GM11168 (cell line): ENCODE data around the gene CRYBG3.

Source experiments
- in situ Hi-C: fragments of 300-500 bp; cut with MboI; formaldehyde crosslinking; loops from one replicate; pipeline ENCODE4 v1.12.0; 2022; ENCODE audit warnings: low sequenced_read_pairs; ENCODE audit not compliant: unreplicated experiment

The CRYBG3 gene

DNA sequence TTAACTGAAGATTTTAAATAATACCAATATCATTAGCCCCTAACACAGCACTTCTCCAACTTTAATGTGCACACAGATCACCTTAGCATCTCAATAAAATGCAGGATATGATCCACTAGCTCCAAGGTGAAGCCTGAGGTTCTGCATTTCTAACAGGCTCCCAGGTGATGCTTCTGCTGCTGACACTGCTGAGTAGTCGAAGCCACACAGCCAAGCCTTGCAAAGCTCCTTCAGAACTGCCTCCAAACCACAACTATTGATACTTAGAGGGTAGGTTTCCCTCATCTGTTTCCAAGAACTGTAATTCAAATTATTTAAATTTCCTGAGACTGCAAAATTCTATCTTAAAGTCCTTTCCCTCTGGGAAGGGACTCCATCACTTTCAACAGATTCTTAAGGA, 146.6 kb downstream of the CRYBG3 start:
- in situ Hi-C loops: no loop called here

DNA sequence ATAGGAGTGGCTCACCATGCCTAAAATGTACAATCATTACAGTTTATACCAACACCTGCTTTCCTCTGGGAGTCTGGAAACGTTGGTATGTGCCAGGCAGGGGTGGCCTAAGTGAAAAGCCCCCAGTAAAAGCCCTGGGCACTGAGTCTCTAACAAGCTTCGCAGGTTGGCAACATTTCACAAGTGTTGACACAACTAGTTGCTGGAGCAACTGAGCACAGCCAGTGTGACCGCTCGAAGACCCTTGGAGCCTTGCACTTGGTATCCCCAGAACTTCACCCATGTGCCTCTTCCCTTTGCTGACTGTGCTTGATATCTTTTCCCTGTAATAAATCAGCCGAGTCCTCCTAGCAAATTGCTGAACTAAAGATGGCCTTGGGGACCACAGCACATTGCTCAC, 147.7 kb downstream of the CRYBG3 start:
- in situ Hi-C loops: no loop called here

DNA sequence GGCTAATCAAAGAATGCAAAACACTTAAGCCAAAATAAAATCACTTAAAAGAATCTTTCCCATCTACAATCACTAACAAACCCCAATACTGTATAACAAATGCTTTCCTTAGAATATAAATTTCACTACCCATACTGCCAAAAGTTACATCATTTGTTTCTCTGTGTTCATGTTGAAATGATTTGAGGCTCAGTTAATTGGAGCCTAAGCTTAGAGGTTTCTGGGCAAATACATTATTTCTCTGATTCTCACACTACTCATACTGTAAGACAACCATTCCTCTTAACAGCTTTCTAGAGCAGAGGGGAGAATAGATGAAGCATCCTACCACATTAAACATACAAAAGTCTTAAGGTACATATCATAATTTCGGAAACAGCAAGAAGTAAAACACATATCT, 148.3 kb downstream of the CRYBG3 start:
- in situ Hi-C loops: no loop called here

DNA sequence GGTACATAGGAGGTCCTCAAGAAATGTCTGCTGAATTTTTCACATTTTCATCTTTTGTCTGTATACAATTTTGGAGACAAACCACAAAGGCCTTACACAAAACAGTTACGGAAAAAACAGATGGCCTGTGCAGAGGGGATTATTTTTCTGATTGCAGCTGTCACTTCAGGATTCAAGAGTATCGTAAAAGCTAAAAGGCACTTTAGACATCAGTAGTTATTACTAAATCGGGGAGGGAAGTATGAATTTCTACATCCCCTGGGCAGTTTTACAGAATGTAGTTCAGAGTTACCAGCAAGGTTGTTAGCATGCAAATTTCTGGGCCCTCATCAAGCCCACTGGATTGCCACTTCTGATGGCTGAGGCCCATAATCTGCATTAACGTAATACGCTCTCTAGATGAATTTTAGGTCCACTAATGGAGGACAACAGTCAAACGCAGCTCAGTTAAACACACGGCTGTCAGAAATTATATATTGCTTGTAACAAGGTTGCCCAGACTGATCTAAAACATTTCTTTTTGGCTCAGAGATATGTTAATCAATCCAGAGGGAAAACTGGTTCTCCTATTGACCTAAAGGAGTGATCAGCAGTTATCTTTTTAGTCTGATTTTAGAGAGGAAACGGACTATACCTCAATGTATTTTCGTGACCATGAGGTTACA, 149.3 kb downstream of the CRYBG3 start:
- in situ Hi-C loops: no loop called here

DNA sequence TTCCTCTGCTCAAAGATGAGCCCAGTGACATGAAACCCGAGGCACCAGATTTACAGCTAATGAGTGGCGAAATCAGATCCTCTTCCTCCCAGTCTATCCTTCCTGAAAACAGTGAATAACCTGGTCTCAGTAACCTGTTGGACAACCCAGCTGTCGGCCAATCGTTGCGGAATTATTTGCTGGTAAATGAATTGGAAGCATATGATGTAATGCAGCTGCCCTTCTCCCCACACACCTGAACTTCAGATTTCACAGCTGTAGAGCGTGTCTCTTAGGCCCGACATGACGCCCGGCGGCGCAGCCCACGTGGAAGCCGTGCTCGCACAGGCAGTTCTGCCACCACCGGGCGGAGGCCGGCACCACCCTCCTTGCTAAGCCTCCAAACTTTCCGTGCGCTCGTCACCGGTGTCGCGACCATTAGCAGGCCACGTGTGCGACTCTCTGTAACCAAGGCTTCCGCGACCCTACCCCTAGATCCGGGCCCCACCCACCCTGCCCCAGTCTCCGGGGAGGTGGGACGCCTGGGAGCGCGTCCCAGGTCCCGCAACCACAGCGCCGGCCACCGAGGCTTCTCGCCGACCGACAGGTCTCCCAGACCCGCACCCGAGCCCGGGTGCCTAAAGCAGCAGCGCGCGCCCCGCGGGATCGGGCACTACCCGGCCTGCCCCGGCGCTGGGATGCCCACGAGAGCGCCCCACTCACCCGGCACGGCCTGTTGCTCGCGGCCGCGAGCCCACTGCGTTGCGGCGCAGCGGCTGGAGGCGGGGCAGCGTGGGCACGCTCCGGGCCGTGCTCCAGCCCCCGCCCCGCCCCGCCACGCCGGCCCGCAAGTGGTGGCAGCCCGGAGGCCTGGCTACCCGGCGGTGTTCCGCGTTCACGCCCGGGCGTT, 150.1 kb downstream of the CRYBG3 start, which contains the start of gene RIOX2:
Gene RIOX2, minus strand, starts transcription at position 753 of the 889 bp plus-strand sequence. CDS start 4,838 bp downstream, outside the sequence.
- in situ Hi-C loops: no loop called here

DNA sequence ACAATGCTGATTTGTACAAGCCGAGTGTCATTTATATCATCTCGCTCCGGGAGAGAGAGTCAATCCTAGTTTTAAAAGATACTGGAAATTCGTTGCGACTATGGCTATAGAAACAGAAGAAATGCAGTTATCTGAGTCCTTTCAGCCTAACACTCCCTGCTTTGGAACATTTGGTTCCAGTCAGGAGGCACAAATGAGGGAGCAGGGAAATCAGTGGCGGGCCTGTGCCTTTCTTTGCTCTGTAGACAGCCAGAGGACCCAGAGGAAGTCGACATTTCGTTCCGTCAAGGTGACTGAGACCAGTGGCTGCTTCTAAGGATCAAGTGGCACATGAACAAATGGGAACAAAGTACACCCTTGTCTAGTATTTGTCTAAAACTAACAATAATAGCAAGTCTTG, 151.2 kb downstream of the CRYBG3 start:
- in situ Hi-C loops: no loop called here

DNA sequence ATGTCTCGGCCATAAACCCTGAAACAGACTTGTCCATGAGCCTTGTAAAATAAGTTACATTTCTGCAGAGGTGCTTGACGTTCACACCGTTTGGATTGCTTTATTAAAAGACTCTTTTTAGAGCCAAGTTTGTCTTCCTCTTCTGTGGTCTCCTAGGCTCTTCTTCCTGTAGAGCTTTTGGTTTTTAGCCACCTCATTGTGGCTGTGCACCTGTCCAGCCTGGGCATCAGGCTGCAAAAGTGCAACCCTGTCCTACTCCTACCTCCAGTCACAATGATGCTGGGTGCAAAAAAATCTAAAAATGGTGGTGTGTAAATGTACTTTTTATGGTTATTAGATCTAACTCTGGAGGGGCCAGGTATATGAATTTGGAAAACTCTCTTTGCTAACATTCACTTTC, 153.2 kb downstream of the CRYBG3 start:
- in situ Hi-C loops: no loop called here

DNA sequence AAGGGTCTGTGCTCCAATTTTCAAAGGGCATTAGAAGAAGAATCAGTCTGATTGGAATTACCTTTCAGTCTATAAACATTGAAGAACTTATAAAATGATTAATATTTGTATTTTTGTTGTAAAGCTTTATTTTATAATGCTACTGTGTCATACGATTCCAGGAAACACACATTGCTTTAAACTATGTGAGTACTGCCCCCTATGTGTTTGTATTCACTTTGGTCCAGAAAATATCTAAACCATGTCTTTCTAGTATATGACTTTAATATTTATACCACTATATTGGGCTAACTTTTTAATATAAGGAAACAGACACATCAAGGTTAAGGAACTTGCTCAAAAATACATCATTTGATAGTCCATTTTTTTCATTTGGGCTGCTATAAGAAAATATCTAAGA, 153.7 kb downstream of the CRYBG3 start:
- in situ Hi-C loops: no loop called here

DNA sequence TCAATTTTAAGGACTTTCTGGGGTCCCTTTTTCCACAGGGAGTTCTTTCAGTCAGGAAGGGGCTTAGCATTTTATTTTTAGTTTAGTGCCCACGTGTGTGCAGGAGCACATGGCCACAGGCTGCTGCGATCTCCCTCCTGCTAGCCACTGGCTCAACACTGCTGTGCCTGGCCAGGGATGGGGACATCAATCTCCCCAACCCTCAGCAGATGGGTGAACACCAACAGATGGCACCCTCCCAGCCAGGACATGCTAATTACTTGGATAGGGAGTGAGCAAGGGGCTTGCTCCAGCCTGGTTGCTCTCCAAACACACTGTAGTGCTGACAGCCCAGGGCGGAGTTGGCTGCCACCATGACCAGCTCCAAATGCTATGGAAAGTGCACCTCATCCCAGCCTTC, 157.8 kb downstream of the CRYBG3 start:
- in situ Hi-C loops: no loop called here

DNA sequence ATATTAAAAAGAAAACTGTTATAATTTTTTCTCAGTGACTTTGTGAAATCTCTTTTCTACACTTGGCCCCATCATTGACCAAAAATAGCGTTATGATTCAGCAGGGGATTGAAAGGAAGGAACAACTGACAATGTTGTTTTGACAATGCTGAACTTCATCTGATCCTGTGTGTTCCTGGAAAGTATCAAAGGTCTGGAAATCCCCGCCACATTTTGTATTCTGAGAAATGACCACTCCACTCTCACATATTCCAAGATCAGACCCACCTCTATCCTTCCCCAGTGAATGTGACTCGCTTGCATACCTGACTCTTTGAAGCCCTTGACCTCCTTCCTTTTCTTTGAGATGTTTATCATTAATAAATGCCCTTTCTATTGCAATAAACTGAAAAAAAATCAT, 160.1 kb downstream of the CRYBG3 start:
- in situ Hi-C loops: no loop called here

DNA sequence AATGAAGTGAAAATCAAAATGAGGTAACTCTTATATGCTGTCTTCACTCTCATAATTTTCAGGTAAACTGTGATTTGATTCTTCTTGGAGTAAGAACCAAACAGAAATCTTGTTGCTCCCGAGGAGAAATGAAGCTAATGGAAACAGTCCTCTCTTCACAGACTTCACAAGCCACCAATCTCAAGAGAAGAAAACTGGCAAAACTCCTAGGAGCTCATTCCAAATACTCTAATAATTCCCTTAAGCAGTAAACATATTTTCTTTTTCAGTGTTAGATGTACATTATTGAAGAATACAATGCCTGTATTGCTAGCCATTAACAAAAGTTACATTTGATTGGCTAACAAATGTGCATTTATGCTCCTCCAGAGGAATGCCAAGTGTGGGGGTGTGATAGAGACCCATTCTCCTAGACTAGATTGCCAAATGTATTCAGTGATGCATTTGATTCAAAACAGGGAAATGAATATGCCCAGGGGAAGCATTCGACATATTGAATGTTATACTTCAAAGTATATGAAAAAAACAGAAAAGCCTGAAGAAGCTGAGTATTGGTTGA, 162.2 kb downstream of the CRYBG3 start:
- in situ Hi-C loops: no loop called here

DNA sequence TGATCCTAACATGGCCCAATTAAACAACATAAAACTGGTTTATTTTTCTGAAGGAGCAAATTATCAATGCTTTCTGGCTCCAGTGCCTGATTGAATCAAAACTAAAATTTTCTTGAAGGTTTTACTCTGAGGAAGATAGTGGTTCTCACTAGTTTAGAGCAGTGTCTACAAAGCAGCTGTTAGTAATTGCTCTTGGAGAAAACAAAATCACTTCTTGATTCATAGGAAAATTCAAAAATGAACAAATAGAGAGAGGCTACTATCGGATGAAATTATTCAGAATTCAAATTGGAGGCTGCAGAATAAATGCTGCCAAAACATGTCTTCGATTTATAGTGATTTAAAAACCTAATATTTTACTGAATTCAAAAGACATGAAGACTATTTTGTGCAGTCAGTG, 165.5 kb downstream of the CRYBG3 start:
- in situ Hi-C loops: no loop called here

DNA sequence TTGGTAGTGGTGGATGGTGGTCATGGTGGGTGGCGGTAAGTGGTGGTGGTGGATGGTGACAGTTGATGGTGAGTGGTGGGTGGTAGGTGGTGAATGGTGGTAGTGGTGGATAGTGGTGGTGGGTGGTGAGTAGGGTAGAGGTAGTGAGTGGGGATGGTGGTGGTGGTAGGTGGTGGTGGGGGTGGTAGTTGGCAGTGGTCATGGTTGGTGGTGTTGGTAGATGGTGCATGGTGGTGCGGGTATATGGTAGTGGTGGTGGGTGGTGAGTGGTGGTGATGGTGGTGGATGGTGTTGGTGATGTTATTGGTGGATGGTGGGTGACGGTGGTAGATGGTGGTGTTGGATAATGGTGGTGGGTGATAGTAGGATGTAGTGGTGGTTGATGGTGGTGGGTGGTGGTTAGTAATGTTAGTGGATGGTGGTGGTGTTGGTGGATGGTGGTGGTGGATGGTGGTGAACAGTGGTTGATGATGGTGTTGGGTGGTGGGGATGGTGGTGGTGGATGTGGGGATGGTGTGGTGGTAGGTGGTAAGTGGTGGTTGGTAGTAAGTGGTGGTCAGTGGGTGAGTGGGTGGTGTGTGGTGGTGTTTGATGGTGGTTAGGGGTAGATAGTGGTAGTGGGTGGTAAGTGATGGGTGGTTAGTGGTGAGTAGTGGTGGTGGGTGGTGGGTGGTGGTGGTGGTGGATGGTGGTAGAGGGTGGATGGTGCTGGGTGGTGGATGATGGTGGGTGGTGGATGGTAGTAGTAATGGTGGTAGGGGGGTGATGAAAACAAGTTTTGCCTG, 167.2 kb downstream of the CRYBG3 start:
- in situ Hi-C loops: no loop called here

DNA sequence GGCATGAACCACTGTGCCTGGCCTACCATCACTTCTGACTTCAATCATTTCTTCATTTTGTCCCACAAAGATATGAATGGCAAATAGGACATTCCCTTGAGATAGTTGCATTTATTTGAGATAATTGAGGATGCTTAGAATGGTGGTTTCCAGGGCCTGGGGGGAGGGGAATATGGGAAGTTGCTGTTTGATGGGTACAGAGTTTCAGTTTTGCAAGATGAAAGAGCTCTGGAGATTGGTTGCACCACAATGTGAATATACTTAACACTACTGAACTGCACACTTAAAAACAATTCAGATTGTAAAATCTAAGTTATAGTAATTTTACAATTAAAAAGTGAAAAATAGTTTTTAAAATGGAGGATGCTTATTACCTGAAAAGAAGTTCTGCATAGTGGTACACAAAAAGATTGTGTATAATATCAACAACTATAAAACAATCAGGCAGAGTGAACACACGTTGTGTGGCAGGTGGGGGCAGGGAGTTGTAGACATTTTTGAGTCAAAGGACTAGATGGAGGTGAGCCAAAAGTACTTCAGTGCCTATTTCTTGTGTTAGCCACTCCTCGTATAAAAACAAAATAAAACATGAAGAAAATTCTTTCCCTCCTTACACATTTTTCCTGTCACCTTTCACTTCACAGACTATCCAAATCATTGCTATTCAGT, 168.9 kb downstream of the CRYBG3 start:
- in situ Hi-C loops: no loop called here

DNA sequence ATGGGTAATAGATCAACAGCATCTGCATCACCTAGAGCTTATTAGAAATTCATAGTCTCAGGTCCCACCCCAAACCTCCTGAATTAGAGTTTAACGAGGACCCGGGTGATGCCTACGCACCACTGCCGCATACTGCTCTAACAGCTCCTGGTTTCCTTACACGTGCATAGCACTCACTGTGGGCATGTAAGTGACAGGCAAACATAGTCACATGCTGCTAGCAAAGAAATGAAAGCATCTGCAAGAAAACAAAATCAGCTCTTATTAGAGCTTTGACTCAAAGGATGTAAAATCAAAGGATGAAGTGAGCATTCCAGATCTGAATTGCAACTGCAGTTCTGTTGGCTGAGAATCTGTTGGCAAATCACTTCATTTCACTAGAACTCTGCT, 169.5 kb downstream of the CRYBG3 start:
- in situ Hi-C loops: no loop called here

DNA sequence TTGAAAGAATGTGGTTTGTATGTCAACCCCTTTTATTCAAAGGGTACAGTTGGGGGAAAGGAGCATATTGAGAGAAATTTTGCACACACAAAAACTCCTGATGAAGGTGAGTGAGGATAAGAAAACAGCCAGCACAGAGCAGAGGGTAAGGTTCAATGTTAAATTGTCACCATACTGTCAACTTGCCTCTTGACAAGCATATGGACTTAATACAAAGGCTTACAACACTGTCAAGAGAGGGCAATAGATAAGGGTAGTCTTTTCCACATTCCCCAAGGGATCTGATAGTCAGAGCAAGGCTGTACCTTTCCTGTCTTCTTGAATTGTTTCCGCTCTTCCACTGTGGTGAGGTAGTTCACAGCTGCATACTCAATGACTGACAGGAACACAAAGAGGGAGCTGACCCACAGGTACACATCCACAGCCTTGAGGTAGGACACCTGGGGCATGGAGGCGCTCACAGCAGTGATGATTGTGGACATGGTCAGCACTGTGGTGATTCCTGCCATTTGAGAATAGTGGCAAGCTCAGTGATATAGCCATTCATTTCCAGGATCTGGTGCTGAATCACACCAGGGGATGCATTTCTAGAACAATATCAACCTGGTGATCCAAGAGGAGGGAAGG, 170.8 kb downstream of the CRYBG3 start:
- in situ Hi-C loops: no loop called here

DNA sequence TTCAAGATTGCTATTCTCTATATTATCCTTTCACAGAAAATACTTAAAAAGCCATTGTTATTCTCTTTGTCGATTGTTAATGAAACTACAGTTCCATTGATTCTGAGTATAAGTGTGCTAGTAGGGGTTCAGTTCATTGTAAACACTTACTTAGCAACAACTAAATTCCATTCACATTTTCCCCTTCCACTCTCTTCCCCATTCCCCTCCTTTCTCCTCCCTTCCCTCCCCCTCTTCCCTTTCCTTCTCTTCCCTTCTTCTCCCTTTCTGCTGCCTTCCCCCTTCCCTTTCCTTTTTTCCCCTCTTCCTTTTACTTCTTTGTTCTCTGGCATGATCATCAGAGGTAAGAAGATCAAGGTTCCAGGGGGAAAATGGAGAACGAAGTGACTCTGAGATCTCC, 171.7 kb downstream of the CRYBG3 start:
- in situ Hi-C loops: no loop called here

DNA sequence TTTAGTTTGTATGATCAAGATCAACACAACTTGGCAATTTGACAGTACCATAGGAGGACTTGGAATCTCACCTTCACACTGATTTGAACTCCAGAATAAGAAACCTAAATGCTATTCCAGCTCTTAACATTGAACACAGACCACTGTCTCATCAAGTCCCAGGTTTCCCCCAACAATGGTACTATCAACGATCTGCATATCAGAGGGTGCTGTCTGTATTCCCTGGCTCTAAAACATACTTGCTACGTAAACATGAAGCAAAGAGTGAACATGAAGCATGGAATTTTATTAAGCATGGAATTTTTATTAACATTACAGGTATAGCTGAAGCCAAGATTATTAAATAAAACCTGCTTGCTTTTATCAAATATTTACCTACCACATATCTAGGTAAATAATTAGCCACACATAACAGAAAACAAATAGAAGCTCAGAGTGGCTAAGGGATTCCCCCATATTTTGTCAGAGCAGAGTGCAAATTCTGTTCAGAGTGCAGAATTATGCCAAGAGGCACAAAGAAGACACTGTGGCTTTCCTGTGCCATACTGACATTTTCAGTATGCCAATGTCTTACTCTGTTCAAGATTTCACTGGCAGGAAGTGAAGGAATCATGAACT, 172.6 kb downstream of the CRYBG3 start:
- in situ Hi-C loops: no loop called here
